Middle frontal gyrus (tissue), 1 donor: ENCODE measurements around the gene FCMR.

Source experiments
- DNase-seq: peaks from one replicate; pipeline ENCODE4 v3.0.0-alpha.2; 2015; ENCODE audit warnings: low spot score; ENCODE audit errors: extremely low spot score

FCMR gene

DNA sequence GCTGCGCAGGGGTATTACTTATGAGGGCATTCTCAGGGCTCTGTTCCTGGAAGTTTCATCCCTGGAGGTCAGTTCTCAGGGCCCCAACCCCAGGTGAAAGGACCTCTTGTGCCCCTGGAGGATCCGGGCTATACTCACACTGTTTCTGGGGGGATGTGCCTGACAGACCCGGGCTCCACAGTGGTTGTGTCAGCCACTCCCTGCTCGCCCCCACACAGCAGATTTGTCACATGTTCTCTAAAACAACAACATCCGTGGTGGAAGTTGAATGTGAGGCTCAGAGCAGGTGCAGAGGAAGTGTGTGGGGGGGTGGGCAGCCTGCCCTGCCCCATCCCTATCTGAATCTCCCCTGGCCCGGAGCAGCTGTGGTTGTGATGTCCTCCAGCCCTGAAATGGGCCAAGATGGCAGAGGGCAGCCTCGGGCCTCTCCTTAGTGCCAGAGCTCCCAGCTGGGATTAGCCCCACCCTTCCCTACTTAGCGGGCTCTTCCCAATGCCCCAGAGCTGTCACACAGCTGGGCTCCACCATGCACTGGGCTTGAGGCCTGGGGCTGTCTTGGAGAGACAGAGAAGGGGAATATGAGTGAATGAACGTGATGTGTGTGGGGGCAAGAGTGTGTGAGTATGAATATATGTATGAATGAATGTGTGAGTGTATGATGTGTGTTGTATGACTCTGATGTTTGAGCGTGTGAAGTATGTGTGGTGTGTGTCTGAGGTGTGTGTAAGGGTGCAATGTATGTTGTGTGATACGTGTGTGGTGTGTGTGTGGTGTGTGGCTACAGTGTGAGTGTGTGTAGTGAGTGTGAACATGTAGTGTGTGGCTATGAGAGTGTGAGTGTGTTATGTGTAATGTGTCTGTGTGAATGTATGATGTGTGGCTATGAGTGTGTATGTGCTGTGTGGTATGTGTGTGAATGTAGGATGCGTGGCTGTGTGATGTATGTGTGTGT lies 1.5 kb upstream of the FCMR start:
- no peak for DNase-seq

DNA sequence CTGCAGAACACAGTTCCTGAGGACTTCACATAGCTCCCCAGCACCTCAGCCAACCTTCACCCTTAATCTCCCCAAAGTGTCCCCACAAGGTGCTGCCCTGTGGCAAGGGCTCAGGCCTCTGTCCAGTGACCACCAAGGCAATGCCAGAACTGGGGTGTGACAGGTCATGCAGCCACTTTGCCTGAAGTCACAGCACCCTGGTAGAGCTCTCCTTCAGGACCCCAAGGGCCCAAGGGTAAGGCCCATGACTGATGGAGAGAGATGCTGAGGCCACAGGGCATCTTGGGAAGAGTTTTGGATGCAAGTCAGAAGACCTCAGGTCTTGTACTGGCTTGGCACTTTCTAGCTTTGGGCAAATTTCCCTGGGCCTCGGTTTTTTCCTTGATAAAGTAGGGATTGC lies 783 bp upstream of the FCMR start:
- no peak for DNase-seq

- no peak for DNase-seq
These were observed 3.7 kb downstream of the FCMR start for GRCh38 chr1:206918076-206918475.

GRCh38 chr1:206916000-206916709 lies 5.6 kb downstream of the FCMR start:
- no peak for DNase-seq

- DNase-seq = no peak
These were observed 6.6 kb downstream of the FCMR start for GRCh38 chr1:206915030-206915735.

- no peak for DNase-seq
These were observed 7.8 kb downstream of the FCMR start for GRCh38 chr1:206913766-206914537.

GRCh38 chr1:206912445-206913095 lies 9.2 kb downstream of the FCMR start:
- DNase-seq = peak; percentile 83

DNA sequence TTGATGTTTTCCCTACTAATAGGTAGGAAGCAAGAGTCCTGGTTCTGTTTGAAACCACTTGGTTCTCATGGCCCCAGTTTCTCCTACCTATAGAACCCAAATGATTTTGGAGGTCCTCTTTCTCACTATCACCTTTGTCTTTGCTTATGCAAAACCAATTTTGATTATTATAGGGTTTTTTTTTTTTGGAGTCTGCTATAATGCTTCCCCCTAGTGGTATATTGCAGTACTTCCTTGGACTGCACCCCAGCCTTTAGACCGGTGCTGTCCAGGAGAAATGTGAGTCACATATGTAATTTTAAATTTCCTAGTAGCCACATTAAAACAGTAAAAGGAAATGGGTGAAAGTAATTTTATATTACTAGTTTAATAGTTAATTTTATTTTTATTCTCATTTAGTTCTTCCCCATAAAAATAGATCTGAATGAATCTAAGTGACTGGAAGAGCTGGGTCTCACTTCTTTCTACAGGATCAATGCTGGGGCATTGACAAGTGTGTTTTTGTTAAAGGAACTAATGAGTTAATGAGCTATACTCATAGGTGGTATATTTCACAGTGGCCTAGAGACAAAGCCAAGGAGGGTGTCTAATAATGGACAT lies 10.6 kb downstream of the FCMR start:
- no peak for DNase-seq

- no peak for DNase-seq
These were observed 11.8 kb downstream of the FCMR start for GRCh38 chr1:206909883-206910318.

- no peak for DNase-seq
These were observed 12.4 kb downstream of the FCMR start for GRCh38 chr1:206909161-206909882.

DNA sequence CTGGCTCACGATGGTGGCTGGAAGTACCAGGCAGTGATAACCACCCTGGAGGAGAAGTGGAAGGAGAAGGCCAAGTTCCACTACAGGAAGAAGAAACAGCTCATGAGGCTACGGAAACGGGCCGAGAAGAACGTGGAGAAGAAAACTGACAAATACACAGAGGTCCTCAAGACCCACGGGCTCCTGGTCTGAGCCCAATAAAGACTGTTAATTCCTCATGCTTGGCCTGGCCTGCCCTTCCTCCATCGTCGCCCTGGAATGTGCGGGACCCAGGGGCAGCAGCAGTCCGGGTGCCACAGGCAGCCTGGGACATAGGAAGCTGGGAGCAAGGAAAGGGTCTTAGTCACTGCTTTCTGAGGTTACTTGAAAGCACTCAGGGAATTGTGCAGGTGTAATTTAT lies 13.7 kb downstream of the FCMR start:
- DNase-seq = no peak

DNA sequence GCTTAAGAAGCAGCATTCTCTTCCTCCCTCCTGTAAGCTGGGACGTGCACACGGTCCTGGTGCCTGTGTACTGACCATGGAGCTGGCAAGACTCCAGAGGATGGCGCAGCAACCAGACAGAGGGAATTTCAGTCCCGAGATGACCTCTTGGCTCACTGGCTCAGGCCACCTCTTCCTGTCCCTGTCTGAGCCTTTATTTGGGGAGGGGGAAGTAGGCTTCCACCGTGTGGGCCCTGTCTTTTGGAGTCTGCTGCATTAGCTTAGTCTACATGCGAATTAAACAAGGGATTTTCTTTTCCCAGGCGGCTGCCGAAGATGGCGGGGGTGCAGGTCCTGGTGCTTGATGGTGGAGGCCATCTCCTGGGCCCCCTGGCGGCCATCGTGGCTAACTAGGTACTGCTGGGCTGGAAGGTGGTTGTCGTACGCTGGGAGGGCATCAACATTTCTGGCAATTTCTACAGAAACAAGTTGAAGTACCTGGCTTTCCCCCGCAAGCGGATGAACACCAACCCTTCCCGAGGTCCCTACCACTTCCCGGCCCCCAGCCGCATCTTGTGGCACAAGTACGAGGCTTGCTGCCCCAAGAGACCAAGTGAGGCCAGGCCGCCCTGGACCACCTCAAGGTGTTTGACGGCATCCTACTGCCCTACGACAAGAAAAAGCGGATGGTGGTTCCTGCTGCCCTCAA lies 14.3 kb downstream of the FCMR start:
- no peak for DNase-seq

DNA sequence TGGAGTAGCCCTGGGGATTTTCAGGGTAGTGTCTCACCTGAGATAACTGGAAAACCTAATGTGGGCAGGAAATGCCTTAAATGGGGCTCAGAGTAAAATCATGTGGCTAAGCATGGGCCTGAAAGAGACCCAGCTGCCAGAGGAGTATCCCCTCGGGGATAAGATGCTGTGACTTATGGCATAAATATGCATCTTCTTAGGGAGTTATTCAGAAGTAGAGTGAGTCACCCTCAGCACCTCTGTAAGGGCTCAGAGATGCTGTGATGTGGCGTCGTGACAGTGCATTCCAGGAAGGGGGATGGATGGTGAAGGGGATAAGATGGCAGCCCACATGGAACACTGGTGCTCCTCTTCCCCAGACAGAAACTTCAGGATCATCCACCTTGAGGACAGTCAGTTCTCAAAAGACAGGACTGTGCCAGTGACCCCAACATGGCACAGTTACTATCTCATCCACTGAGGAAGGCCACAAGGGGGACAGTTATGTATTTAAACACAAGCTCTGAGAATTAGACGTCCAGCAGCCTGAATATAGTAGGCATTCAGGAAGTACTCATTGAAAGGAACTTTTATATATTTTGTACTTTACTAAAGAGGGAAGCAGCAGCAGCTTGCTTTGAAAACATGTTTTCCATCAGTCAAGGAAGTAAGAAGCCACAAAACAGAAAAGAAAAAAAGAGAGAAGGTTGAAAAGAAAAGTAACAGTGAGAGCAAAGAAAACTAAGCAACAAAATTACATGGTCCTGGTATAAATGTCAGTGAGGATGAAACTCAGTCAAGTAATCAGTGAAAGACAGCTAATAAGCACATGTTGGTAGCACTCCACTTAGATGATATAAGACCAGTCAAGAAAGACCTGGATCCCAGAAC lies 16.2 kb downstream of the FCMR start:
- no peak for DNase-seq

DNA sequence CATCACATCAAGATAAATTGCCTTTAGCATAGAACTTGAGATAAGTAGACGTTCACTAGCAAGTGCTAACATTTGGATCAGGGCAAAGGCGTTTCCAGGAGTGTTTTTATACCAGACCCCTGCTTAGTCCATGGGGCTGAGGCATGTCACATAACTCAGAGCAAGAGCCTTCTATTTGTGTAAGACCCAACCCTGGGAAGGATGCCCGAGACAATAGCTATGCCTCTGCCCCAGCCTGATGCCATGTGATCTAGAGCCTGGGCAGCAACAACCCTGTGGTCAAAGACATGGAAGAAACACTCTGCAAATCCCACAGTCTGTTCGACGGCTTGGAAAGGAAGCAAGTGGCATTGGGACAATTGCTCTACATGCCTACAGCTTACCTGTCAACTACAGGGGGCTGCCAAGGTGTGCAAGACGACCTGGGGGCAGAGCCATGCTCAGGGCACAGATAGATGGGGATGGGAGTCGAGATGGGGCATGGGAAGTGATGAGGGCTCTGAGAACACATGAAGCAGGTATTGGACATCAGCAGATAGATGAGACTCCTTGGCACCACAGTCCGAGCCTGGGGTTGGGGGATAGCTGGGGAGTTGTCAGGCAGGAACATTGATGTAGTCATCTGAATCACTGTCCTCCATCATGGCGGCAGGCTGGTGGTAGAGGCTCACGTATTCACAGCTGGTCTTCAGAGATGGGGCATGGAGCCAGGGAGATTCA lies 17.2 kb downstream of the FCMR start:
- no peak for DNase-seq

- DNase-seq = no peak
These were observed 18.1 kb downstream of the FCMR start for GRCh38 chr1:206903687-206904086.

GRCh38 chr1:206902702-206903101 lies 19.0 kb downstream of the FCMR start:
- DNase-seq = no peak

GRCh38 chr1:206901944-206902343 lies 19.8 kb downstream of the FCMR start:
- DNase-seq = no peak
